A673 (cell line): ENCODE data around the gene SMARCAD1. TPM values are rescaled to one million over a fixed set of nuclear protein-coding genes. Genes with fewer than 3 reads are reported as not detected.

ENCODE experiments used
- BruUV-seq: library from RNA; stranded (reverse); fragments of 400-500 nt; replicated peaks from 2 replicates; lab custom pipeline; 2021; lab: Mats Ljungman, UMichigan
- CTCF ChIA-PET: fragments of 300-600 bp; sonication (Branson Sonifier 250); formaldehyde crosslinking; loops from one replicate; lab custom pipeline; 2022; ENCODE audit warnings: antibody characterized with exemption; lab: Charles Lee
- POLR2A ChIA-PET: fragments of 300-600 bp; sonication (Branson Sonifier 250); formaldehyde crosslinking; loops from one replicate; lab custom pipeline; 2022; ENCODE audit warnings: antibody characterized with exemption; ENCODE audit not compliant: low non-redundant PET; lab: Charles Lee
- DNase-seq: peaks from one replicate; pipeline ENCODE4 v3.0.0-alpha.2; 2015; ENCODE audit warnings: low spot score
- H3K27ac ChIP-seq: fragments of 200-600 bp; sonication (generic); 2 replicates; pipeline ENCODE4 v1.5.1; 2016; ENCODE audit warnings: mixed run types, low read depth, mild to moderate bottlenecking, mixed read lengths, antibody characterized with exemption, low read length; ENCODE audit not compliant: poor library complexity, severe bottlenecking
- H3K27me3 ChIP-seq: fragments of 200-600 bp; sonication (generic); replicated peaks from 2 replicates; pipeline ENCODE4 v1.6.1; 2017; ENCODE audit warnings: mixed run types, low read depth, mild to moderate bottlenecking, mixed read lengths, antibody characterized with exemption, low read length; ENCODE audit not compliant: insufficient read depth, poor library complexity
- H3K36me3 ChIP-seq: fragments of 200-600 bp; sonication (generic); 2 replicates; pipeline ENCODE4 v1.6.1; 2016; ENCODE audit warnings: mixed run types, mild to moderate bottlenecking, mixed read lengths, antibody characterized with exemption, low read length; ENCODE audit not compliant: insufficient read depth, poor library complexity, severe bottlenecking
- H3K4me1 ChIP-seq: fragments of 200-600 bp; sonication (generic); 2 replicates; pipeline ENCODE4 v1.6.1; 2017; ENCODE audit warnings: mixed run types, mild to moderate bottlenecking, mixed read lengths, antibody characterized with exemption, low read length; ENCODE audit not compliant: insufficient read depth, poor library complexity, severe bottlenecking
- H3K4me3 ChIP-seq: fragments of 200-600 bp; sonication (generic); 2 replicates; pipeline ENCODE4 v1.5.1; 2016; ENCODE audit warnings: low read depth, mixed run types, mild to moderate bottlenecking, mixed read lengths, low read length; ENCODE audit not compliant: poor library complexity, severe bottlenecking
- H3K9me3 ChIP-seq: fragments of 200-600 bp; sonication (generic); 2 replicates; pipeline ENCODE4 v1.6.1; 2016; ENCODE audit warnings: mixed run types, low read depth, mild to moderate bottlenecking, mixed read lengths, antibody characterized with exemption, low read length; ENCODE audit not compliant: poor library complexity, severe bottlenecking
- EZH2 ChIP-seq: fragments of 200-600 bp; sonication (generic); IDR thresholded peaks from 2 replicates; pipeline ENCODE4 v1.6.1; 2017; ENCODE audit warnings: borderline replicate concordance, low read depth, mild to moderate bottlenecking, mixed read lengths, antibody characterized with exemption, low read length; ENCODE audit not compliant: poor library complexity, severe bottlenecking
- intact Hi-C: fragments of 100-400 bp; cut with micrococcal nuclease; formaldehyde crosslinking; loops from one replicate; pipeline ENCODE4 v1.10.0; 2022; ENCODE audit not compliant: unreplicated experiment
- total RNA-seq: library from RNA; stranded (reverse); gene quantifications from 2 replicates; pipeline ENCODE4 v1.2.3, GENCODE V29; 2021
- TF ChIP-seq, protein P1 (sequence below): fragments of 300-800, 200-600 bp; sonication (generic); conservative IDR thresholded peaks from 2 replicates; pipeline ENCODE4 v1.5.1; 2017; ENCODE audit warnings: low read depth, mild to moderate bottlenecking, antibody characterized with exemption, low read length, moderate library complexity, mixed read lengths

The SMARCAD1 gene
- total RNA-seq, 1 experiment from 2014 or later: 27.1 TPM

DNA sequence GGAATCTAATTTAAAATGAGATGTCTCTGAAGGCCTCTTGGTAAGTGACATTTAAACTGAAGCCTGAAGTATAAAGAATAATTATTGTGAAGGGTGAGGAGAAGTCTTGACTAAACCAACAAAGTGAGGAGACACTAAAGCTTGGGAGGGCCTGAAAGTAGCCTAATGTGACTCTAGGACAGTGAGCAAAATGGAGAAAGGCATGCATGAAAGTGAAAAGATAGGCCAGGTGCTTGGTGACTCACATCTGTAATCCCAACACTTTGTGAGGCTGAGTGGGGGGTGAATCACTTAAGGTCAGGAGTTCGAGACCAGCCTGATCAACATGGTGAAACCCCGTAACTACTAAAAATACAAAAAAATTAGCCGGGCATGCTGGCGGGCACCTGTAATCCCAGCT is 46.9 kb upstream of the SMARCAD1 start:
- TF ChIP-seq EZH2: no peak
- TF ChIP-seq, protein P1, sequence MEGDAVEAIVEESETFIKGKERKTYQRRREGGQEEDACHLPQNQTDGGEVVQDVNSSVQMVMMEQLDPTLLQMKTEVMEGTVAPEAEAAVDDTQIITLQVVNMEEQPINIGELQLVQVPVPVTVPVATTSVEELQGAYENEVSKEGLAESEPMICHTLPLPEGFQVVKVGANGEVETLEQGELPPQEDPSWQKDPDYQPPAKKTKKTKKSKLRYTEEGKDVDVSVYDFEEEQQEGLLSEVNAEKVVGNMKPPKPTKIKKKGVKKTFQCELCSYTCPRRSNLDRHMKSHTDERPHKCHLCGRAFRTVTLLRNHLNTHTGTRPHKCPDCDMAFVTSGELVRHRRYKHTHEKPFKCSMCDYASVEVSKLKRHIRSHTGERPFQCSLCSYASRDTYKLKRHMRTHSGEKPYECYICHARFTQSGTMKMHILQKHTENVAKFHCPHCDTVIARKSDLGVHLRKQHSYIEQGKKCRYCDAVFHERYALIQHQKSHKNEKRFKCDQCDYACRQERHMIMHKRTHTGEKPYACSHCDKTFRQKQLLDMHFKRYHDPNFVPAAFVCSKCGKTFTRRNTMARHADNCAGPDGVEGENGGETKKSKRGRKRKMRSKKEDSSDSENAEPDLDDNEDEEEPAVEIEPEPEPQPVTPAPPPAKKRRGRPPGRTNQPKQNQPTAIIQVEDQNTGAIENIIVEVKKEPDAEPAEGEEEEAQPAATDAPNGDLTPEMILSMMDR: no peak
- Histone ChIP-seq H3K4me3 (no peak overlapping the region), H3K9me3 (no peaks in the 10 kb centered on the region), H3K27me3 (no peaks in the 10 kb centered on the region), H3K36me3 (no peaks in the 10 kb centered on the region), H3K4me1 (no peaks in the 10 kb centered on the region), H3K27ac (no peak overlapping the region)
- DNase-seq: no peak
- ChIA-PET POLR2A (no interaction called here), CTCF (no interaction called here)
- intact Hi-C loops: no loop called here
- BruUV-seq: no TSS peak

DNA sequence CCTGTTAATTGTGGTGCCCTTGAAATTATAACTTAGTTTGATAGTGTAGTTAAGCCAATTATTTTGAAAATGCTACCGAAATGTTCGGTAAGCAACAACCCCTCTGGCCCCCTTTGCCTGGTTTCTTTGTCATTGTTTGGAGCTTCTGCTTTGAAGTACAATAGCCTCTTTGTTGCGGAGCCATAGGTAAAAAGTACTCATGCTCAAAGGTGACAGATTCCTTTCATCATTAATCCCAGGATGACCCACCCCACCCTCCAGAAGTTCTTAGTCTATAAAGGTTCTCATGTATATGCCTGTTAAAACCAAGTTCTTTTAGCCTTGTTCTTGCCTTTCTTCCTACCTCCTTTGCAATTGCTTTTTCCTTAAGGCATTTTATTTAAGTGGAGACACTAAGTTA is 42.4 kb upstream of the SMARCAD1 start:
- DNase-seq: no peak
- CTCF ChIA-PET: no interaction called here
- no peak for TF ChIP-seq EZH2
- TF ChIP-seq, protein P1: no peak
- Histone ChIP-seq H3K4me1 (no peaks in the 10 kb centered on the region), H3K27ac (no peak overlapping the region), H3K9me3 (no peaks in the 10 kb centered on the region), H3K27me3 (no peaks in the 10 kb centered on the region), H3K36me3 (no peaks in the 10 kb centered on the region), H3K4me3 (no peak overlapping the region)
- intact Hi-C loops: no loop called here
- POLR2A ChIA-PET: no interaction called here
- BruUV-seq: no TSS peak

- Histone ChIP-seq H3K27ac (no peak overlapping the region), H3K4me1 (no peaks in the 10 kb centered on the region), H3K36me3 (no peaks in the 10 kb centered on the region), H3K9me3 (no peaks in the 10 kb centered on the region), H3K4me3 (no peak overlapping the region), H3K27me3 (no peaks in the 10 kb centered on the region)
- ChIA-PET POLR2A (interaction anchor here (0.5 kb wide), 1 partner anchor 10 kb away, joined by 17 read pairs; no protein-coding TSS in a partner anchor), CTCF (no interaction called here)
- no TSS peak for BruUV-seq
- intact Hi-C loops: no loop called here
- DNase-seq: no peak
- TF ChIP-seq EZH2: no peak
- TF ChIP-seq, protein P1: no peak
Measured at GRCh38 chr4:94168321-94168720, 39.3 kb upstream of the SMARCAD1 start.
